GM08714 (cell line): ENCODE results near the gene CACNA1C.

Experiments used
- H3K4me3 ChIP-seq: fragments of 200-500 bp; sonication (Bioruptor generic); 2 replicates; pipeline ENCODE4 v1.5.1; 2014; ENCODE audit warnings: mild to moderate bottlenecking, low read length, inconsistent platforms
- ZNF274 ChIP-seq: IDR thresholded peaks from 2 replicates; pipeline ENCODE4 v1.6.1; 2012; ENCODE audit warnings: mild to moderate bottlenecking, low read depth, low read length

The CACNA1C gene

GRCh38 chr12:2360630-2361170 lies 307.9 kb downstream of the CACNA1C start:
- TF ChIP-seq ZNF274: no peak
- no peak overlapping the region for H3K4me3 ChIP-seq

GRCh38 chr12:2363836-2364609 lies 311.2 kb downstream of the CACNA1C start:
- no peak overlapping the region for H3K4me3 ChIP-seq
- TF ChIP-seq ZNF274: no peak

GRCh38 chr12:2364631-2365051 lies 311.9 kb downstream of the CACNA1C start:
- TF ChIP-seq ZNF274: no peak
- no peak overlapping the region for H3K4me3 ChIP-seq

GRCh38 chr12:2366711-2367110 lies 313.9 kb downstream of the CACNA1C start:
- no peak for TF ChIP-seq ZNF274

GRCh38 chr12:2372178-2372577 lies 319.4 kb downstream of the CACNA1C start:
- no peak overlapping the region for H3K4me3 ChIP-seq
- TF ChIP-seq ZNF274: no peak

More at GRCh38 chr12:2366711-2367110, 313.9 kb downstream of the CACNA1C start:
- H3K4me3 ChIP-seq: no peak overlapping the region

GRCh38 chr12:2372735-2373134 lies 319.9 kb downstream of the CACNA1C start:
- TF ChIP-seq ZNF274: no peak
- no peak overlapping the region for H3K4me3 ChIP-seq

GRCh38 chr12:2373307-2373706 lies 320.5 kb downstream of the CACNA1C start:
- H3K4me3 ChIP-seq: no peak overlapping the region
- no peak for TF ChIP-seq ZNF274

- no peak overlapping the region for H3K4me3 ChIP-seq
- no peak for TF ChIP-seq ZNF274
These were observed 321.5 kb downstream of the CACNA1C start for GRCh38 chr12:2374092-2374906.

GRCh38 chr12:2375871-2376270 lies 323.1 kb downstream of the CACNA1C start:
- no peak overlapping the region for H3K4me3 ChIP-seq
- no peak for TF ChIP-seq ZNF274

- H3K4me3 ChIP-seq: no peak overlapping the region
- no peak for TF ChIP-seq ZNF274
These were observed 324.3 kb downstream of the CACNA1C start for GRCh38 chr12:2376908-2377657.

- no peak for TF ChIP-seq ZNF274
- no peak overlapping the region for H3K4me3 ChIP-seq
These were observed 326.1 kb downstream of the CACNA1C start for GRCh38 chr12:2378835-2379330.

- H3K4me3 ChIP-seq: no peak overlapping the region
- TF ChIP-seq ZNF274: no peak
These were observed 328.2 kb downstream of the CACNA1C start for GRCh38 chr12:2380946-2381345.

GRCh38 chr12:2382370-2383155 lies 329.8 kb downstream of the CACNA1C start:
- no peak for TF ChIP-seq ZNF274
- no peak overlapping the region for H3K4me3 ChIP-seq
